GM23338 (cell line): Measurements from ENCODE around the gene PIAS1. TPM values are rescaled to one million over a fixed set of nuclear protein-coding genes. Genes with fewer than 3 reads are reported as not detected.

Source experiments
- ATAC-seq: fragments of 200-7000 bp; cut with Tn5 transposase; 3 replicates; pipeline ENCODE4 v1.9.1; 2020
- DNase-seq: peaks from one replicate; pipeline ENCODE4 v3.0.0-alpha.2; 2015; ENCODE audit warnings: low spot score
- H2AFZ ChIP-seq: fragments of 200-600 bp; sonication (generic); 2 replicates; pipeline ENCODE4 v1.8.0; 2016; ENCODE audit warnings: antibody characterized with exemption, mild to moderate bottlenecking, moderate library complexity
- H3F3A ChIP-seq: fragments of 200-600 bp; sonication (generic); replicated peaks from 2 replicates; pipeline ENCODE4 v1.8.0; 2017; ENCODE audit warnings: antibody characterized with exemption, mixed run types, low read depth
- H3K27ac ChIP-seq: fragments of 200-600 bp; sonication (generic); 2 replicates; pipeline ENCODE4 v1.6.1; 2016; ENCODE audit warnings: low read depth
- H3K27me3 ChIP-seq: fragments of 200-600 bp; sonication (generic); 2 replicates; pipeline ENCODE4 v1.8.0; 2016; ENCODE audit warnings: mild to moderate bottlenecking, mixed run types, moderate library complexity; ENCODE audit not compliant: insufficient read depth
- H3K36me3 ChIP-seq: fragments of 200-600 bp; sonication (generic); 2 replicates; pipeline ENCODE4 v1.8.0; 2016; ENCODE audit warnings: mild to moderate bottlenecking; ENCODE audit not compliant: insufficient read depth
- H3K4me1 ChIP-seq: fragments of 200-600 bp; sonication (generic); 2 replicates; pipeline ENCODE4 v1.8.0; 2016; ENCODE audit warnings: mild to moderate bottlenecking, moderate library complexity; ENCODE audit not compliant: insufficient read depth
- H3K4me2 ChIP-seq: fragments of 200-600 bp; sonication (generic); 2 replicates; pipeline ENCODE4 v1.7.1; 2017; ENCODE audit warnings: mixed run types
- H3K4me3 ChIP-seq: fragments of 200-600 bp; sonication (generic); 2 replicates; pipeline ENCODE4 v1.6.1; 2016; ENCODE audit warnings: mixed run types
- H3K79me2 ChIP-seq: fragments of 200-600 bp; sonication (generic); replicated peaks from 2 replicates; pipeline ENCODE4 v1.8.0; 2017; ENCODE audit warnings: mild to moderate bottlenecking; ENCODE audit not compliant: insufficient read depth
- H3K9me2 ChIP-seq: fragments of 200-600 bp; sonication (generic); 2 replicates; pipeline ENCODE4 v1.8.0; 2017; ENCODE audit not compliant: insufficient read depth
- H4K20me1 ChIP-seq: fragments of 200-600 bp; sonication (generic); replicated peaks from 2 replicates; pipeline ENCODE4 v1.8.0; 2017; ENCODE audit warnings: mild to moderate bottlenecking; ENCODE audit not compliant: insufficient read depth
- H3K27ac Mint-ChIP-seq: 2 replicates; pipeline ENCODE4 v1.8.0; 2020; ENCODE audit warnings: inconsistent platforms, mild to moderate bottlenecking, moderate library complexity, mixed read lengths
- H3K27me3 Mint-ChIP-seq: 3 replicates; pipeline ENCODE4 v1.8.0; 2022; ENCODE audit warnings: low read depth, mild to moderate bottlenecking, moderate library complexity, mixed read lengths, inconsistent platforms; ENCODE audit not compliant: insufficient read depth, poor library complexity
- H3K36me3 Mint-ChIP-seq: 3 replicates; pipeline ENCODE4 v1.8.0; 2021; ENCODE audit warnings: low read depth, mild to moderate bottlenecking, inconsistent platforms, moderate library complexity, mixed read lengths
- H3K4me1 Mint-ChIP-seq: 3 replicates; pipeline ENCODE4 v1.8.0; 2020; ENCODE audit warnings: mild to moderate bottlenecking, inconsistent platforms, mixed read lengths
- H3K4me3 Mint-ChIP-seq: 3 replicates; pipeline ENCODE4 v1.8.0; 2021; ENCODE audit warnings: moderate library complexity, mild to moderate bottlenecking, inconsistent platforms, mixed read lengths
- H3K9me3 Mint-ChIP-seq: 3 replicates; pipeline ENCODE4 v1.8.0; 2020; ENCODE audit warnings: moderate library complexity, mild to moderate bottlenecking, inconsistent platforms, mixed read lengths
- CREB1 ChIP-seq: fragments of 250-450 bp; sonication (Bioruptor Pico); IDR thresholded peaks from 2 replicates; pipeline ENCODE4 v1.5.0; 2020; ENCODE audit warnings: low read depth, mild to moderate bottlenecking, moderate library complexity
- CTCF ChIP-seq, 2 experiments: fragments of 200-600 bp in 1 of 2; sonication (generic) in 1 of 2; conservative IDR thresholded peaks; 2 replicates each; pipeline versions ENCODE4 v1.5.1 to v1.6.1; 2016 to 2017; ENCODE audit warnings: antibody characterized with exemption in 2 of 2, low read depth in 2 of 2, mild to moderate bottlenecking in 2 of 2, moderate library complexity in 1 of 2
- ETS1 ChIP-seq: IDR thresholded peaks from 2 replicates; pipeline ENCODE4 v1.6.1; 2016; ENCODE audit warnings: antibody characterized with exemption
- EZH2 ChIP-seq: fragments of 200-600 bp; sonication (generic); IDR thresholded peaks from one replicate; pipeline ENCODE4 v1.8.0; 2017; ENCODE audit warnings: antibody characterized with exemption, mild to moderate bottlenecking, low read depth; ENCODE audit not compliant: unreplicated experiment
- EZH2phosphoT487 ChIP-seq: fragments of 200-600 bp; sonication (generic); IDR thresholded peaks from one replicate; pipeline ENCODE4 v1.8.1; 2018; ENCODE audit warnings: antibody characterized with exemption; ENCODE audit not compliant: unreplicated experiment
- JUNB ChIP-seq: IDR thresholded peaks from one replicate; pipeline ENCODE4 v1.6.1; 2016; ENCODE audit warnings: antibody characterized with exemption; ENCODE audit not compliant: unreplicated experiment
- NANOG ChIP-seq: IDR thresholded peaks from 2 replicates; pipeline ENCODE4 v1.6.1; 2016; ENCODE audit warnings: antibody characterized with exemption, borderline replicate concordance
- POLR2AphosphoS5 ChIP-seq: IDR thresholded peaks from 2 replicates; pipeline ENCODE4 v1.6.1; 2016; ENCODE audit warnings: antibody characterized with exemption, low read depth
- REST ChIP-seq: IDR thresholded peaks from one replicate; pipeline ENCODE4 v1.6.1; 2018; ENCODE audit warnings: antibody characterized with exemption; ENCODE audit not compliant: unreplicated experiment
- STAT1 ChIP-seq: IDR thresholded peaks from one replicate; pipeline ENCODE4 v1.6.1; 2016; ENCODE audit warnings: antibody characterized with exemption; ENCODE audit not compliant: unreplicated experiment
- ZNF114 ChIP-seq: fragments of 250-450 bp; sonication (Bioruptor Pico); IDR thresholded peaks from 2 replicates; pipeline ENCODE4 v1.5.0; 2020; ENCODE audit warnings: mild to moderate bottlenecking, moderate library complexity
- ZNF331 ChIP-seq: fragments of 250-450 bp; sonication (Bioruptor Pico); IDR thresholded peaks from 2 replicates; pipeline ENCODE4 v1.5.0; 2020; ENCODE audit warnings: low read depth, mild to moderate bottlenecking, moderate library complexity
- ZNF462 ChIP-seq: fragments of 250-450 bp; sonication (Bioruptor Pico); IDR thresholded peaks from 2 replicates; pipeline ENCODE4 v1.5.0; 2020; ENCODE audit warnings: mild to moderate bottlenecking, moderate library complexity
- polyA plus RNA-seq: library from polyadenylated mRNA; unstranded; fragments of >200 nt; fragmentation: Nextera tagmentation; extraction: Ambion mirVana; gene quantifications from 2 replicates; pipeline ENCODE4 v1.2.1, GENCODE V29; 2016
- total RNA-seq: library from RNA; depleted of rRNA; stranded (reverse); fragments of >200 nt; shearing (Covaris generic); gene quantifications from 2 replicates; pipeline ENCODE4 v1.2.3, GENCODE V29; 2014

The PIAS1 gene
- total and polyA plus RNA-seq, 2 experiments from 2014 or later: 30.7 to 32.1 TPM

DNA sequence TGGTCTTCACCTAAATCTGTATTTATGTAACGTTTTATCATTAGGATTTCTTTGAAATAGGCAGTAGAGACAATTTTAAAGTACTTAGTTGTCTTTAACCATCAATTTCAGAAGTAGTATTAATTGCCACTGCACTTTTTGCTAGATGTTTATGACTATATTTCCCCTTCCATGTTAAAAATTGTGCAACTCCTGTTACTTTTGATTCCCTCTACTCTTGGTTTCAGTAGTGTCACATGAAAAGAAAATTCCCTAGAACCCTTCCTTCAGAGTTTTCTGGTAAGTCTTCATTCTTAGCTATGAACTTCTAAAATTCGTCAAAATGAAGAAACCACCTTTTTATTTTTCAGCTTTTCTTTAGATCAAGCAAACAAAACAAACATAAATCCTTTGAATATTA, 7.1 kb downstream of the PIAS1 start:
- ATAC-seq: no peak
- Histone ChIP-seq H3K36me3 (no peaks in the 10 kb centered on the region), H3K4me2 (no peak overlapping the region), H3F3A (no peaks in the 10 kb centered on the region), H2AFZ (no peak overlapping the region), H3K27ac (no peak overlapping the region), H3K79me2 (peaks cover 100% of the 10 kb centered on the region), H3K9me2 (no peaks in the 10 kb centered on the region), H3K27me3 (no peaks in the 10 kb centered on the region), H3K4me3 (no peak overlapping the region), H3K4me1 (peaks cover 39% of the 10 kb centered on the region), H4K20me1 (peaks cover 30% of the 10 kb centered on the region)
- TF ChIP-seq STAT1 (no peak), ZNF114 (CRISPR knock-in tag) (no peak), ZNF462 (CRISPR knock-in tag) (no peak), EZH2phosphoT487 (no peak), REST (no peak), ETS1 (no peak), CREB1 (CRISPR knock-in tag) (no peak), NANOG (no peak), EZH2 (no peak), JUNB (no peak), CTCF (conservative IDR thresholded peaks at IDR 0.05; ENCODE audit: low read depth in 2 of 2) (no peak), POLR2AphosphoS5 (no peak), ZNF331 (CRISPR knock-in tag) (no peak)
- no peak for DNase-seq
- Mint-ChIP-seq H3K27me3 (no peaks in the 10 kb centered on the region), H3K27ac (no peak overlapping the region), H3K4me3 (no peak overlapping the region), H3K4me1 (peaks cover 40% of the 10 kb centered on the region), H3K9me3 (no peaks in the 10 kb centered on the region), H3K36me3 (no peaks in the 10 kb centered on the region)
